Measurements from ENCODE around the gene ABCC1. TPM values are rescaled to one million over a fixed set of nuclear protein-coding genes. Genes with fewer than 3 reads are reported as not detected.
"Not testable (repeated sequence)": the region's sequence is repeated elsewhere in the genome, so short reads cannot be mapped to it uniquely, and the experiment has no call there.

ABCC1 gene
- total RNA-seq, 1 experiment from 2014 or later, result 12.5 TPM

- DNase-seq (ENCODE audit: low spot score), result no peak
These were observed 132.8 kb downstream of the ABCC1 start for GRCh38 chr16:16082255-16082654.

- no peak for DNase-seq (ENCODE audit: low spot score)
These were observed 134.2 kb downstream of the ABCC1 start for GRCh38 chr16:16083421-16084156.

- DNase-seq (ENCODE audit: low spot score), result no peak
These were observed 135.5 kb downstream of the ABCC1 start for GRCh38 chr16:16084874-16085273.

GRCh38 chr16:16086653-16087446 lies 137.4 kb downstream of the ABCC1 start:
- no peak for DNase-seq (ENCODE audit: low spot score)

- DNase-seq (ENCODE audit: low spot score), result no peak
These were observed 140.8 kb downstream of the ABCC1 start for GRCh38 chr16:16090238-16090637.

GRCh38 chr16:16092925-16093627 lies 143.7 kb downstream of the ABCC1 start:
- no peak for DNase-seq (ENCODE audit: low spot score)

- no peak for DNase-seq (ENCODE audit: low spot score)
These were observed 144.4 kb downstream of the ABCC1 start for GRCh38 chr16:16093628-16094332.

GRCh38 chr16:16095646-16096045 lies 146.2 kb downstream of the ABCC1 start:
- no peak for DNase-seq (ENCODE audit: low spot score)

- no peak for DNase-seq (ENCODE audit: low spot score)
These were observed 146.9 kb downstream of the ABCC1 start for GRCh38 chr16:16096121-16096857.

GRCh38 chr16:16096858-16097213 lies 147.4 kb downstream of the ABCC1 start:
- DNase-seq (ENCODE audit: low spot score), result no peak

GRCh38 chr16:16099320-16099719 lies 149.9 kb downstream of the ABCC1 start:
- no peak for DNase-seq (ENCODE audit: low spot score)

GRCh38 chr16:16100631-16101030 lies 151.2 kb downstream of the ABCC1 start:
- DNase-seq (ENCODE audit: low spot score), result no peak

- no peak for DNase-seq (ENCODE audit: low spot score)
These were observed 152.2 kb downstream of the ABCC1 start for GRCh38 chr16:16101585-16101984.

- DNase-seq (ENCODE audit: low spot score), result no peak
These were observed 153.3 kb downstream of the ABCC1 start for GRCh38 chr16:16102738-16103137.

GRCh38 chr16:16104132-16104803 lies 154.9 kb downstream of the ABCC1 start:
- DNase-seq (ENCODE audit: low spot score), result not testable (repeated sequence)

- not testable (repeated sequence) for DNase-seq (ENCODE audit: low spot score)
These were observed 155.4 kb downstream of the ABCC1 start for GRCh38 chr16:16104804-16105141.

- no peak for DNase-seq (ENCODE audit: low spot score)
These were observed 156.2 kb downstream of the ABCC1 start for GRCh38 chr16:16105646-16106045.

GRCh38 chr16:16106466-16106865 lies 157.1 kb downstream of the ABCC1 start:
- no peak for DNase-seq (ENCODE audit: low spot score)

GRCh38 chr16:16107839-16108238 lies 158.4 kb downstream of the ABCC1 start:
- no peak for DNase-seq (ENCODE audit: low spot score)

- no peak for DNase-seq (ENCODE audit: low spot score)
These were observed 159.3 kb downstream of the ABCC1 start for GRCh38 chr16:16108759-16109158.

Measured in H4 (cell line).